ENCODE results near the gene COG5. TPM values are rescaled to one million over a fixed set of nuclear protein-coding genes. Genes with fewer than 3 reads are reported as not detected.
A peak's percentile ranks its signal among the peaks of the same experiment; 100 is the strongest.

Gene COG5
- total and polyA plus RNA-seq, 9 of the 15 experiments (the other 6 are each of a cell fraction or from before 2014, with no cell fraction given) = 15.3 to 75.1 (median 56.4) TPM

GRCh38 chr7:107319724-107320228 is 243.9 kb downstream of the COG5 start (continued):
- TF ChIP-seq KDM4B (IDR thresholded peaks at IDR 0.05; ENCODE audit: borderline replicate concordance in 2 of 2, low read depth in 1 of 2) (no peak), ARNT (IDR thresholded peaks at IDR 0.05) (peak in 1 of 2 experiments; percentile 78; a peak in 2 of 4 replicates), NR4A1 (CRISPR knock-in tag; IDR thresholded peaks at IDR 0.05) (no peak), NR4A1 (tag; IDR thresholded peaks at IDR 0.05) (0 out of 2 replicates have a peak, but pooled peaks have one; percentile 26), NFIX (CRISPR knock-in tag; IDR thresholded peaks at IDR 0.05; ENCODE audit: low read depth) (no peak), NELFE (IDR thresholded peaks at IDR 0.05; ENCODE audit: insufficient read depth, insufficient read length) (no peak), ATF3 (IDR thresholded peaks at IDR 0.05) (peak; percentile 63; the same call in 1 of the 2 replicates), ATF3 (CRISPR knock-in tag; conservative IDR thresholded peaks at IDR 0.05) (no peak), SPI1 (IDR thresholded peaks at IDR 0.05; ENCODE audit: borderline replicate concordance, low read depth, low read length) (no peak), TCFL5 (CRISPR knock-in tag; conservative IDR thresholded peaks at IDR 0.05) (no peak), KAT7 (CRISPR knock-in tag; IDR thresholded peaks at IDR 0.05; ENCODE audit: borderline replicate concordance) (no peak), MAFK (IDR thresholded peaks at IDR 0.05; ENCODE audit: low read length) (0 out of 2 replicates have a peak, but pooled peaks have one; percentile 10), DIDO1 (tag; IDR thresholded peaks at IDR 0.05; ENCODE audit: low read depth) (no peak), GABPB2 (CRISPR knock-in tag; conservative IDR thresholded peaks at IDR 0.05) (no peak), NR2F6 (CRISPR knock-in tag; IDR thresholded peaks at IDR 0.05) (no peak), THRA (IDR thresholded peaks at IDR 0.05) (0 out of 2 replicates have a peak, but pooled peaks have one; percentile 48), FOXK2 (conservative IDR thresholded peaks at IDR 0.05 in 1 of 2, IDR thresholded peaks at IDR 0.05 in 1 of 2; ENCODE audit: low read depth in 2 of 2) (peak; percentile 74 to 90), SMAD3 (CRISPR knock-in tag; conservative IDR thresholded peaks at IDR 0.05) (no peak), ZBTB33 (CRISPR knock-in tag; IDR thresholded peaks at IDR 0.05) (no peak), E2F4 (CRISPR knock-in tag; IDR thresholded peaks at IDR 0.05; ENCODE audit: low read depth) (no peak), ZNF232 (CRISPR knock-in tag; IDR thresholded peaks at IDR 0.05) (no peak)
